Skin epidermis (tissue), 12 donors: ENCODE results near the gene ELMOD2.

Source experiments
- H3K27ac ChIP-seq, 21 experiments: fragments of 200-600 bp; sonication (generic) in 11 of 21; one replicate each; pipeline ENCODE4 v1.5.0; 2020; ENCODE audit warnings: mild to moderate bottlenecking in 3 of 21, inconsistent platforms in 2 of 21, moderate library complexity in 2 of 21
- H3K4me3 ChIP-seq, 7 experiments: fragments of 200-600 bp; sonication (generic) in 2 of 7; one replicate each; pipeline ENCODE4 v1.5.0; 2020; ENCODE audit warnings: inconsistent platforms in 2 of 7, mild to moderate bottlenecking in 2 of 7, moderate library complexity in 1 of 7

Gene ELMOD2

GRCh38 chr4:140575489-140575888 is 51.5 kb downstream of the ELMOD2 start:
- Histone ChIP-seq H3K27ac (no peak overlapping the region), H3K4me3 (no peak overlapping the region)

DNA sequence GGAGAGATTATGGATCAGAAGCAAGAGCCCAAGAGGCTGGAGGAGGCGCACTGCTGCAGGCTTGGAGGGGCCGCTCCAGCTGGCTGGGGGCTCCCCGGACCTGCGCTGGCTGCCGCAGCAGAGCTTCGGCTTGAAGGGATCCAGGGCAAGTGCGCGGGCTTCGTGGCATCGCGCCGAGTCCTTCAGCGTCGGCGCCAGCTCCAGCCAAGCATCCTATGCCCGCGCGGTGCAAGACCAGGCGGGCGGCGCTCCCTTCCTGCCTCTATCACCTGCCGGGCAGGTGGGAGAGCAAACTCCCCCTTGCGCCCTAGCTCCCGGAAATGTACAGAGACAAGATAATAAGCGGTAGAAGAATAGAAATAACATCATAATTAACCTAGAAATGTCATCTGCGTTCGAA is 55.3 kb downstream of the ELMOD2 start:
- H3K27ac ChIP-seq, result no peak overlapping the region
- H3K4me3 ChIP-seq, result no peak overlapping the region

GRCh38 chr4:140581078-140581477 is 57.1 kb downstream of the ELMOD2 start:
- H3K4me3 ChIP-seq, result no peak overlapping the region
- no peak overlapping the region for H3K27ac ChIP-seq

DNA sequence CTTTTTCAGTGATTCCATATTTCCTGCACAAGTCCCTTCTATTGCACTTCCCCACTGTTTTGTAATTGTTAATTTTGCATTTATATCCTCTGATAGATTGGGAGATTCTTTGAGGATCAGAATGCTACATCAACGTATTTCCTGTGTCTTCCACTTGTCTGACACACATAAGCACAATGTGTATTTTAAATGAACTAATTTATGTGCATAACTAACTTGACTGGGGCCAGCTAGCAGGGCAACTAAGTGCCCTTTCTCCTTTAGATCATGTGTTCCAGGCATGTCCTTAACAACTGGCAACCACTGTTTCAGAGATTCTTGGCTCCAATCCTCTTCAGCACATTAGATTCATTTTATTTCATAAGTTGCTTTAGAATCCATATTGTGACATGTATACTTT is 60.5 kb downstream of the ELMOD2 start:
- Histone ChIP-seq H3K27ac (no peak overlapping the region), H3K4me3 (no peak overlapping the region)

DNA sequence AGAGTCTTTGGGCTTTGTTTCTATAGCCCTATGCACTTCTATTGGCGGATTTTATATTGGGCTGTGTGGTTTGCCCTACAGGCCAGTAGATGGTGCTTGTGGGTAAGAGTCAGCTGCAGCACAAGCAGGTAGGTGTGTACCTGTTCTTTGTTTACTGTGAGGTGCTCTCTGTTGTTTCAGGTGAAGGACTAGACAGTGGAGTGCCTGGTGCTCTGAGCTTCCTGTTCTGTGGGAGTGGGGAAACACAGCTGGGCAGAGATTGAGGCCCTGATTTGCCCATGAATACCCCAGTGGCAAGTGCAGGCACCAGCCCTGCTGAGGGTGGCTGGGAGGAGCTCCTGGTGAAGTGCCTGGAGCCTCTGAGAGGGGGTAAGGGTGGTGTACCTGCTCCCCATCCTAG is 71.1 kb downstream of the ELMOD2 start:
- Histone ChIP-seq H3K4me3 (no peak overlapping the region), H3K27ac (no peak overlapping the region)

DNA sequence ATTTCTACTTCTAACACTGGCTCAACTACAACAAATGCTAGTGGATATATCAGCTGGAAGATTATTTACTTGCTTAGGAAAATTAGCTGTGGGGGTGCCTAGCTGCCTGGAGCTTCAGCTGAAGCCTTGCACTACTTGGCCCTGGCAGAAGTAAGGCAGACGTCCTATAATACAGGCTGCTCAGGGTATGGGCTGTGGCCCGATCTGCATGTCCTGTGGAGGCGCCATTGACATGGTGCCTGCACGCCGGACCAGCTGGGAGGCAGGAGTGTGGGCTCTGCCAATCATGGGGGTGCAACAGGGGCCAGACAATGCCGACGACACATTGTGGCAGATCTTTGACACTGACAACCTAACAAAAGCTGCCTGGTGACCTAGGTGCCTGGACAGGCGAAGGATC is 76.4 kb downstream of the ELMOD2 start:
- Histone ChIP-seq H3K4me3 (no peak overlapping the region), H3K27ac (no peak overlapping the region)

GRCh38 chr4:140602714-140603113 is 78.7 kb downstream of the ELMOD2 start:
- H3K4me3 ChIP-seq, result no peak overlapping the region
- no peak overlapping the region for H3K27ac ChIP-seq

- no peak overlapping the region for H3K27ac ChIP-seq
- H3K4me3 ChIP-seq, result no peak overlapping the region
These were observed 79.3 kb downstream of the ELMOD2 start for GRCh38 chr4:140603286-140603685.
